NCI-H1417 (cell line): Measurements from ENCODE around the gene FAM180A.
"Not testable (repeated sequence)": the region's sequence is repeated elsewhere in the genome, so short reads cannot be mapped to it uniquely, and the experiment has no call there.

Experiments
- DNase-seq, 3 experiments: peaks; one replicate each; lab custom pipeline; 2025; lab: John Stamatoyannopoulos, UW

The FAM180A gene

GRCh38 chr7:135741905-135742304, 6.7 kb downstream of the FAM180A start:
- no peak for DNase-seq

DNA sequence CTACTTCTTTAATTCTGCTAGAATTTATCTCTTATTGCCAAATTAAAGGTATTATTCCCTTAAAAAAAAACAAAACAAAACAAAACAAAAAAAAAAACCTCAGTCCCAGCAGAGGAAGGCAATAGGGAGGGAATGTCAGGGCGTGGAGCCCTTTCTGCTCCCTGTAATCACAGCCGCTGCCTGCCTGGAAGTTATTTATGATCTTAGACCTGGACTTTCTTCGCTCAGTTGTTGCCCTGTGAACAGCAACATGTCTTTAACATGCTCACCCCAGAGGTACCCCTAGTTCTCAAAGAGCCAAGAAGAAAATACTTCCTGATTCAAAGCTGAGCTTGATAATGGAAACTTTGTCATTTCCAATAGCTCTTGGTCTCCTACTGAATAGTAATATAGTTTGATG, 7.7 kb downstream of the FAM180A start:
- no peak for DNase-seq

DNA sequence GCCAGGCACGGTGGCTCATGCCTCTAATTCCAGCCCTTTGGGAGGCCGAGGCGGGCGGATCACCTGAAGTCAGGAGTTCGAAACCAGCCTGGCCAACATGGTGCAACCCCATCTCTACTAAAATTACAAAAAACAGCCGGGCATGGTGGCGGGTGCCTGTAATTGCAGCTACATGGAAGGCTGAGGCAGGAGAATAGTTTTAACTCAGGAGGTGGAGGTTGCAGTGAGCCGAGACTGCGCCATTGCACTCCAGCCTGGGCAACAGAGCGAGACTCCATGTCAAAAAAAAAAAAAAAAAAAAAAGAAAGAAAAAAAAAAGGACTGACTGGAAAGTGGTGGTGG, 11.3 kb downstream of the FAM180A start:
- not testable (repeated sequence) for DNase-seq

DNA sequence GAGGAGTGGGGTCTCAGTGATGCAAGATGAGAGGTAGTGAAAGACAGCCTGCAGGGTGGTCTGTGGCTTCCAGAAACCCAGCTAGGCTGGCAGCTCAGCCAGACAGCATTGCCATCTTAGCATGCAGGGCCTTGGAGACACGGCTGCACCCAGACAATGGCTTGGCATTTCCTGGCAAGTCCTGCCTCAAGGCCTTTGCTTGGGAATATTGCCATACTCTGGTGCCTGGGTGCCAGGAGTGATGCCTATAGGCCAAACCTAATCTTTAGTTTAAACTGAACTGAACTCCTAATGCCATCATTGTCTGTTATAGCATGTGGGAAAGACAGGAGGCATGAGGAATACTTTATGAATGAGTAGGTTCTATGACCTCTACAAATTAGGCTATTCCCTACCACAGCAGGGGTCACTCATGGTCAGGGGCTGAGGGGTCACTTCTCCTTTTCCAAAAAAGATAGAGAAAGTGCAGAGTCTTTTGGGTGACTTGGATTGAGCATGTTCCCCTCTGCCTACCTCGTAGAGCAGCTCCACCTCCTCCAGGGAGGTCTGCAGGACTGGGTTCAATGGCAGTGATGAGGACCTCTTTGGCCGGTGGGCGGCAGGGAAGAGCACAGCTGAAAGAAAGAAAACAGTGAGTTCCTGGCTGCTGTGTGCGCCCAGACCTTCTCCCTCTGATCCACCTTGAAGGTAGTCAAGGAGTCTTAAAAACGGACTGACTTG, 11.9 kb downstream of the FAM180A start:
- no peak for DNase-seq

DNA sequence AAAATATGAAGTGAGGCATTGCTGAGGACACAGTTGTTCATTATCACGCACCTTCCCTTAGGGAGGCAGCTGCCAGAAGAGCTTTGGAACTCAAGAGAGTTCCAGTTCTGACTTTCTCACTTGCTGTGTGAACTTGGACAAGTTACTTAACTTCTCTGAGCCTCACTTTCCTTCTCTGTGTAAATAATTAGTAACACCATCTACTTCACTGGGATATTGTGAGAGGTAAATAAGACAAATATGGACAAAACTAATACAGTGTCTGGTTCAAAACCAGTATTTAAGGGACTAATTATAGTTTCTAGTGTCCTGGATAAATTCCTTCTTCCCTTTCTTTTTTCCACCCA, 14.3 kb downstream of the FAM180A start:
- no peak for DNase-seq

DNA sequence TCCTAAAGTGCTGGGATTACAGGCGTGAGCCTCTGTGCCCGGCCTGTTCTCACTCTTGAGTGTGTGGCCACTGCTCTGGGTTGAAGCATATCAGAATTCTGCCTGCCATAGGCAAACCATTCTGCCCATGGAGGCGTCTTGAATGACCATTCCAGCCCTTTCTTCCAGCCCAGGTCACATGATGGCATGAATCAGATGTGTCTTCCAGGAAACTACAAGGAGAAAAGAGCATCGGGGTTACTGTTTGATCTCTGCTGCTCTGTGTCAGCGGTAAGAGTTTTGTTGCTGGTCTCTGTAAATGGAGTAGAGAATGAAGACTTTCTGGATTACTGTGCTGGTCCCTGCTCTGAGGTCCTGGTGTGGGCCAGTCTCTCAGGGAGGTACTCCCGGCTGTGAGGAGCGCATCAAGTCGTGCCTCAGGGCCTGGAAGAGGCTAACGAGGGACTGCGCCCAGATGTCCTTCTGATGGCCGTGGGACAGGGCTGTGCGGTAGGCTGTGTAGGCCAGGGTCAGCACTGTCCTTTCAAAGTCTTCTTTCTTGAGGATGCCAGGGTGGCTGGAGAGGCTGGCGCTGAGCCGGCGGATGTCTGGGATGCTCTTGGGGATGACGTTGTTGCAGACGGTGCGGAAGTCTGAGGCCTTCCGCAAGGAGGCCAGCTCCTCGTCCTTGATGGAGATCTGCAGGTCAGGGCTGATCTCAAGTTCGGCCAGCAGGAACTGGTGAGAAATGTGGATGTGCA, 14.8 kb downstream of the FAM180A start:
- no peak for DNase-seq

- DNase-seq: no peak
Observed at GRCh38 chr7:135731131-135731530, 17.5 kb downstream of the FAM180A start.

- no peak for DNase-seq
Observed at GRCh38 chr7:135729230-135729629, 19.4 kb downstream of the FAM180A start.

DNA sequence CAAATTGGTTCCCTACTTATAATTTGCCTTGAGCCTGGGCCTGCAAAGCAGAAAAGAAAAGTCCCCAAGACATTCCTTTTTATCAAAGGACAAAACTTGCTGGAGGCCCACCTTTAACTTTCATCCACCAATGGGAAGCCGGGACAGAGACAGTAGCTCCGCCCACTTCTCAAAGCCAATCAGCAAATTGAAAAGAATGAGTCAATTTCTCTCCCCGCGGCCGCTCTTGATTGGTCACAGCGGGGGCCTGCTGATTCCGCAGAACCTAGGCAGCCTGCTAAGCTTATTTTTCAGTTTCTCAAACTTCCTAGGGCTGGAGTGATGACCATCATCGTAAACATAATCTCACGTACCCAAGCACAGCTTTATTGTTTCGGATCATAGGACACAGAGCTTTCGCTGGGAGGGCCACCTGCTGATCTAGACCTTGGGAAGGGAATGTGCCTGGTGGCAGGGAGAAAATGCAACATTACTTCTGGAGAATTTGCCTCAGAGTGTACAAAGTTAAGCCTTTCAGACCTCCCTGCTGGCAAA, 20.4 kb downstream of the FAM180A start, which contains the start of gene SLC13A4:
SLC13A4 (minus strand) TSS at position 51 of the 534 bp plus-strand sequence. CDS start 690 bp downstream, outside the sequence.
- DNase-seq: no peak

- no peak for DNase-seq
Observed at GRCh38 chr7:135726911-135727673, 21.5 kb downstream of the FAM180A start.

GRCh38 chr7:135726276-135726788, 22.3 kb downstream of the FAM180A start:
- DNase-seq: no peak

- DNase-seq: no peak
Observed at GRCh38 chr7:135723411-135723810, 25.2 kb downstream of the FAM180A start.

DNA sequence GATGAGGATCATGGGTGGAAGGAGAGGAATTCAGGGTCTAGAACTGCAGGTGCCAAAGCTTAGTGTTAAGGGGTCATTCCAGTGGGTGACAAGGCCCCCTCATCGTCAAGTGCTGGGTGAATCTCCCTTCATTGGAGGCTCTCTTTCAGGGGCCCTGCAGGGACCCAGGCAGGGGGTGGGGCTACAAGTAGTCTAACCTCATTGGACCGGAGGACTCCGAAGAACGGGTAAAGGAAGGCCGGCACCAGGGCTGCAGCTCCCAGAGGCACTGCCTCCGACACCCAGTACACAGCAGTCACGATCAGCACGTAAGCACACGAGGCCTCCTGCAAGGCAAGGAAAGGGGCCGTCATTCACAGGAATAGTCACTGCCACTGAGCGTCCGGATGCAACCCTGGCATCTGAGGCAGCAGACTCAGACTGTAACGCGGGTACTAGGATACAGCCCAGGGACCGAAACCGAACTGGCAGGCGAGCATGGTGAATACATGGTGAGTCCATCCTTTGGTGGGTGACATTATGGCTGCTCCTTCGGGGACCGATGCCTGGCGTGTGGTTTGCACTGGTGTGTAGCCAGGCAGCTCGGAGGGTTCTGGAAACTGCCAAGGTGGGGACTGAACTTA, 27.3 kb downstream of the FAM180A start:
- no peak for DNase-seq

- no peak for DNase-seq
Observed at GRCh38 chr7:135719688-135720087, 28.9 kb downstream of the FAM180A start.

- peak in 2 of 3 experiments; percentile 37 to 64 for DNase-seq
Observed at GRCh38 chr7:135718794-135719437, 29.7 kb downstream of the FAM180A start.

DNA sequence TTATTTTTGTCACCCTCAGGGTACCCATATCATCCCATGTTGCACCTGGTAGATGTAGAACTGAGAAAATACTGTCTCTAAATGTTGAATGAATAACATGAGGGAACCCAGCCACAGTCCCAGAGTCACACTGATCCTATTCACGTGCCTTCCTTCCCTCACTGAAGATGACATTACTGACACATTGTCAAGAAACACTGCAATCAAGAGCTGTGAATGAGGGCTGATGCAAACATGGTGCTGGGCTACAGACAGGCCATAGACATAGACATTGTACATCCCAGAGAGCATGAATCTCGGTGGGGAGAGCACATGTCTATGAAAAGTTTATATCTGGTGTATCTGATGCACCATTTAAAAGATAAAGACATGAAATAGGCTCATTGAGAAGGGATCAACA, 30.4 kb downstream of the FAM180A start:
- DNase-seq: no peak

DNA sequence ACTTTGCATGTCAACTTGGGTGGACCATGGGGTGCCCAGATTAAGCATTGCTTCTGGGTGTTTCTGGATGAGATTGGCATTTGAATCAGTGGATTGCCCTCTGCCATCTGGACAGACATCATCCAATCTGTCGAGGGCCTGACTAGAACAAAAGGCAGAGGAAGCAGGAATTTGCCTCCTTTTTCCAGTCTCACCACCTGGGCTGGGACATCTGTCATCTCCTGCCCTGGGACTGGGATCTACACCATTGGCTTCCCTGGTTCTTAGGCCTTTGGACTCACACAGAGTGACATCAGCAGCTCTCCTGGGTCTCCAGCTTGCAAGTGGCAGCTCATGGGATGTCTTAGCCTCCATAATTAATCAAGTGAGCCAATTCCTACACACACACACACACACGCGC, 30.9 kb downstream of the FAM180A start:
- no peak for DNase-seq

- peak in 1 of 3 experiments; percentile 65 for DNase-seq
Observed at GRCh38 chr7:135716677-135717238, 31.9 kb downstream of the FAM180A start.

DNA sequence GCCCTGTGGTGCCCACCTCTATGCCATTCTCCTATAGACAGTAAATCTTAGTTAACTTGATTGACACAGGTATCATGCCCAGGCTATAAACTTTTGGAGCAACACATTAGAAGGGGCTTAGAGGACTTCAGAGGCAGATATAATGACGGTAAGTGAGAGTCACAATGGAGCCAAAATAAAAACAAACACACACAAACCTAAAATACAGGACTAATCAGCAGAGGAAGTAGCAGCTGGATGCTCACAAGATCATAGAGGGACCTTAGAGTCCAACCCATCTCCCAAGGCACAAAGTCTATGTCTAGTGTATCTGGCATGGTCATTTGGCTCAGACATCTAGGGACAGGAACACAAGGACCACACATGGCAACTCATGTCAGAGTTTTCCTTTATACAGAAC, 32.9 kb downstream of the FAM180A start:
- no peak for DNase-seq

DNA sequence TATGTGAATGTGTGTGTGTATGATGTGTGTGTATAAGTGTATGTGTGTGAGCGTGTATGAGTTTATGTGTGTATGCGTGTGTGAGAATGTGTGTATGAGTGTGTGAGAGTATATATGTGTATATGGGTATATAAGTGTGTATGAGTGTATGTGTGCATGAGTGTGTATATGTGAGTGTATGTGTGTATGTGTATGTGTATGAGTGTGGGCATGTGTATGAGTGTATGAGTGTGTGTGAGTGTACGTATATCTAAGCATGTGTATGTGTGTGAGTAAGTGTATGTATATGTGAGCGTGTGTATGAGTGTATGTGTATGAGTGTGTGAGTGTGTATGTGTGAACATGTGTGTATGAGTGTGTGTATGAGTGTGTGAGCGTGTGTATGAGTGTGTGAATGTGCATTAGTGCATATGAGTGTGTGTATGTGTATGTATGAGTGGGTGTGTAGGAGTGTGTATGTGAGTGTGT, 33.5 kb downstream of the FAM180A start:
- no peak for DNase-seq

GRCh38 chr7:135714534-135715009, 34.0 kb downstream of the FAM180A start:
- DNase-seq: peak in 2 of 3 experiments; percentile 63 to 80
